HCT116 (cell line): ENCODE results near the gene TMEM132E.

ENCODE experiments used
- CEBPB ChIP-seq: IDR thresholded peaks from 2 replicates; pipeline ENCODE4 v1.6.1; 2012; ENCODE audit warnings: low read depth
- EZH2 ChIP-seq: fragments of 200-600 bp; sonication (generic); IDR thresholded peaks from 2 replicates; pipeline ENCODE4 v1.6.1; 2017; ENCODE audit warnings: antibody characterized with exemption, mixed run types
- EZH2phosphoT487 ChIP-seq: fragments of 200-600 bp; IDR thresholded peaks from 2 replicates; pipeline ENCODE4 v1.6.1; 2018; ENCODE audit warnings: antibody characterized with exemption, borderline replicate concordance
- JUND ChIP-seq: IDR thresholded peaks from 2 replicates; pipeline ENCODE4 v1.6.1; 2012
- POLR2AphosphoS5 ChIP-seq: IDR thresholded peaks from 2 replicates; pipeline ENCODE4 v1.6.1; 2011; ENCODE audit warnings: mild to moderate bottlenecking, low read depth, low read length, moderate library complexity
- SP1 ChIP-seq: IDR thresholded peaks from 2 replicates; pipeline ENCODE4 v1.6.1; 2012; ENCODE audit warnings: low read depth
- YY1 ChIP-seq: IDR thresholded peaks from 2 replicates; pipeline ENCODE4 v1.6.1; 2011; ENCODE audit warnings: low read length, low read depth, moderate library complexity, mild to moderate bottlenecking; ENCODE audit not compliant: insufficient replicate concordance; ENCODE audit errors: extremely low read depth
- ZFX ChIP-seq: fragments of 450-650 bp; IDR thresholded peaks from 2 replicates; pipeline ENCODE4 v1.6.1; 2017
- TF ChIP-seq, protein P1 (sequence below), 3 experiments: fragments of 200-600 bp in 1 of 3; sonication (generic) in 1 of 3; IDR thresholded peaks in 2 of 3; conservative IDR thresholded peaks in 1 of 3; 2 replicates each; pipeline ENCODE4 v1.5.1; 2012 to 2017; ENCODE audit warnings: low read depth in 2 of 3, low read length in 2 of 3, antibody characterized with exemption in 1 of 3, borderline replicate concordance in 1 of 3, control low read depth in 1 of 3, mild to moderate bottlenecking in 1 of 3, mixed read lengths in 1 of 3, mixed run types in 1 of 3, moderate library complexity in 1 of 3; ENCODE audit not compliant: insufficient read depth in 1 of 3
- TF ChIP-seq, protein P2 (sequence below): IDR thresholded peaks from 2 replicates; pipeline ENCODE4 v1.6.1; 2012
- TF ChIP-seq, protein P3 (sequence below): IDR thresholded peaks from 2 replicates; pipeline ENCODE4 v1.6.1; 2012; ENCODE audit warnings: low read depth

DNA sequence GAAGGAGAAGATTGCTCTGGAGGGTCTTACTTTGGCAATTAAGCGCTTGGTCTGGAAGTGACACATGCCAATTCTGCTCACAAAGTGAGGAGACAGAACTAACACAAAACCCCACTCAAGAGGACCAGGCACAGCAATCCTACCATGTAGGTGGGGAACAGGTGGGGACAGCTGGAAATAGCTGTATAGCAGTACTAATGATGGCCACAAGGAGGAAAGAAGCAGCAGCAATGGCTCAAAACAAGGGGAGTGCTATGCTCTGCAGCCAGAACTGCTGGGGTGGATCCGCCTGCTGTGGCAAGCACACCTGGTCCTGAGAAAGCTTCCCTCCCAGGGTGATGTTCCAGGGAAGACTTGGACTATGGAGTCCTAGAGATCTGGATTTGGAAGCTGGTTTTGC, 17.0 kb upstream of the TMEM132E start:
- TF ChIP-seq, protein P1, sequence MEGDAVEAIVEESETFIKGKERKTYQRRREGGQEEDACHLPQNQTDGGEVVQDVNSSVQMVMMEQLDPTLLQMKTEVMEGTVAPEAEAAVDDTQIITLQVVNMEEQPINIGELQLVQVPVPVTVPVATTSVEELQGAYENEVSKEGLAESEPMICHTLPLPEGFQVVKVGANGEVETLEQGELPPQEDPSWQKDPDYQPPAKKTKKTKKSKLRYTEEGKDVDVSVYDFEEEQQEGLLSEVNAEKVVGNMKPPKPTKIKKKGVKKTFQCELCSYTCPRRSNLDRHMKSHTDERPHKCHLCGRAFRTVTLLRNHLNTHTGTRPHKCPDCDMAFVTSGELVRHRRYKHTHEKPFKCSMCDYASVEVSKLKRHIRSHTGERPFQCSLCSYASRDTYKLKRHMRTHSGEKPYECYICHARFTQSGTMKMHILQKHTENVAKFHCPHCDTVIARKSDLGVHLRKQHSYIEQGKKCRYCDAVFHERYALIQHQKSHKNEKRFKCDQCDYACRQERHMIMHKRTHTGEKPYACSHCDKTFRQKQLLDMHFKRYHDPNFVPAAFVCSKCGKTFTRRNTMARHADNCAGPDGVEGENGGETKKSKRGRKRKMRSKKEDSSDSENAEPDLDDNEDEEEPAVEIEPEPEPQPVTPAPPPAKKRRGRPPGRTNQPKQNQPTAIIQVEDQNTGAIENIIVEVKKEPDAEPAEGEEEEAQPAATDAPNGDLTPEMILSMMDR (IDR thresholded peaks at IDR 0.05 in 2 of 3, conservative IDR thresholded peaks at IDR 0.05 in 1 of 3; ENCODE audit: borderline replicate concordance in 1 of 3, insufficient read depth in 1 of 3, low read depth in 2 of 3, low read length in 2 of 3), result peak in 2 of 3 experiments; percentile 41 to 50; a peak in 4 of 6 replicates
- no peak for TF ChIP-seq YY1
- TF ChIP-seq SP1, result no peak
- TF ChIP-seq ZFX, result no peak
- TF ChIP-seq JUND, result no peak
- TF ChIP-seq POLR2AphosphoS5, result no peak
- TF ChIP-seq, protein P2, sequence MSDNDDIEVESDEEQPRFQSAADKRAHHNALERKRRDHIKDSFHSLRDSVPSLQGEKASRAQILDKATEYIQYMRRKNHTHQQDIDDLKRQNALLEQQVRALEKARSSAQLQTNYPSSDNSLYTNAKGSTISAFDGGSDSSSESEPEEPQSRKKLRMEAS, result no peak
- TF ChIP-seq EZH2phosphoT487, result no peak
- TF ChIP-seq, protein P3, sequence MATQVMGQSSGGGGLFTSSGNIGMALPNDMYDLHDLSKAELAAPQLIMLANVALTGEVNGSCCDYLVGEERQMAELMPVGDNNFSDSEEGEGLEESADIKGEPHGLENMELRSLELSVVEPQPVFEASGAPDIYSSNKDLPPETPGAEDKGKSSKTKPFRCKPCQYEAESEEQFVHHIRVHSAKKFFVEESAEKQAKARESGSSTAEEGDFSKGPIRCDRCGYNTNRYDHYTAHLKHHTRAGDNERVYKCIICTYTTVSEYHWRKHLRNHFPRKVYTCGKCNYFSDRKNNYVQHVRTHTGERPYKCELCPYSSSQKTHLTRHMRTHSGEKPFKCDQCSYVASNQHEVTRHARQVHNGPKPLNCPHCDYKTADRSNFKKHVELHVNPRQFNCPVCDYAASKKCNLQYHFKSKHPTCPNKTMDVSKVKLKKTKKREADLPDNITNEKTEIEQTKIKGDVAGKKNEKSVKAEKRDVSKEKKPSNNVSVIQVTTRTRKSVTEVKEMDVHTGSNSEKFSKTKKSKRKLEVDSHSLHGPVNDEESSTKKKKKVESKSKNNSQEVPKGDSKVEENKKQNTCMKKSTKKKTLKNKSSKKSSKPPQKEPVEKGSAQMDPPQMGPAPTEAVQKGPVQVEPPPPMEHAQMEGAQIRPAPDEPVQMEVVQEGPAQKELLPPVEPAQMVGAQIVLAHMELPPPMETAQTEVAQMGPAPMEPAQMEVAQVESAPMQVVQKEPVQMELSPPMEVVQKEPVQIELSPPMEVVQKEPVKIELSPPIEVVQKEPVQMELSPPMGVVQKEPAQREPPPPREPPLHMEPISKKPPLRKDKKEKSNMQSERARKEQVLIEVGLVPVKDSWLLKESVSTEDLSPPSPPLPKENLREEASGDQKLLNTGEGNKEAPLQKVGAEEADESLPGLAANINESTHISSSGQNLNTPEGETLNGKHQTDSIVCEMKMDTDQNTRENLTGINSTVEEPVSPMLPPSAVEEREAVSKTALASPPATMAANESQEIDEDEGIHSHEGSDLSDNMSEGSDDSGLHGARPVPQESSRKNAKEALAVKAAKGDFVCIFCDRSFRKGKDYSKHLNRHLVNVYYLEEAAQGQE, result no peak
- TF ChIP-seq EZH2, result no peak
- no peak for TF ChIP-seq CEBPB
